Superior temporal gyrus (tissue), 1 donor: ENCODE results near the gene TBC1D22A.

ENCODE experiments used
- DNase-seq: peaks from one replicate; pipeline ENCODE4 v3.0.0-alpha.2; 2016; ENCODE audit errors: extremely low spot score

The TBC1D22A gene

DNA sequence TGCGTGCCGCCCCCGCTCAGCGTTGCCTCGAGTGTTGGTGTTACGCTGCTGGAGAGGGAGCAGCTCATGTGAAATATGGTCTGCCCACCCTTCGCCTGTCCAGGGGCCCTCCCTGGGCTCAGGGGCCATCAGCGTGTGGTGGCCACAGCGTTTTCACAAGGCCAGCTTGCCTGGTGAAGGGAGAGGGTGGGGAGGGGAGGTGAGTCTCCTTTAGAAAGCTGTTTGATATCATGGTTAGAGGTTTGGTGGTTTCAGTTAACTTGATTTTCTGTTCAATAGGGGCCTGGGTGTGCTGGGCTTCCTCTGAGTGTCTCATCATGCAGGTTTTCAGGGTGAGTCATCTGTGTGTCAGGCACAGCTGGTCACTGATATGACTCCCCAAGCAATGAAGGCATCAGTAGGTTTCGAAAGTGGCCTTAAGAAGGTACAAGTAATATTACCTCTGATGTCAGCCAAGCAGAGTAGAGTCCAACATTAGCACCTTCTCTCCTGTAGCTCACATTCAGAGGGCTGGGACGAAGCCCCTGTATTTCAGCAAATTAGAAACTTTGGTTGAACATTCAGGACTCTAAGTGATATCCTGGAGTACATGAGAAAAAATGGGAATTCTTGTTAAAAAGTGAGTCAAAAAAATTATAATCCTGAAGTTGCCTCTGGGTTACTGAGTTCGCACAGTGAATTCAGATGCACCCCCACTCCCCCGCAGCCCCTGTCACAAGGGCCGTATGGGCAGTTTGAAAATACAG lies 172.5 kb downstream of the TBC1D22A start:
- DNase-seq, result no peak

DNA sequence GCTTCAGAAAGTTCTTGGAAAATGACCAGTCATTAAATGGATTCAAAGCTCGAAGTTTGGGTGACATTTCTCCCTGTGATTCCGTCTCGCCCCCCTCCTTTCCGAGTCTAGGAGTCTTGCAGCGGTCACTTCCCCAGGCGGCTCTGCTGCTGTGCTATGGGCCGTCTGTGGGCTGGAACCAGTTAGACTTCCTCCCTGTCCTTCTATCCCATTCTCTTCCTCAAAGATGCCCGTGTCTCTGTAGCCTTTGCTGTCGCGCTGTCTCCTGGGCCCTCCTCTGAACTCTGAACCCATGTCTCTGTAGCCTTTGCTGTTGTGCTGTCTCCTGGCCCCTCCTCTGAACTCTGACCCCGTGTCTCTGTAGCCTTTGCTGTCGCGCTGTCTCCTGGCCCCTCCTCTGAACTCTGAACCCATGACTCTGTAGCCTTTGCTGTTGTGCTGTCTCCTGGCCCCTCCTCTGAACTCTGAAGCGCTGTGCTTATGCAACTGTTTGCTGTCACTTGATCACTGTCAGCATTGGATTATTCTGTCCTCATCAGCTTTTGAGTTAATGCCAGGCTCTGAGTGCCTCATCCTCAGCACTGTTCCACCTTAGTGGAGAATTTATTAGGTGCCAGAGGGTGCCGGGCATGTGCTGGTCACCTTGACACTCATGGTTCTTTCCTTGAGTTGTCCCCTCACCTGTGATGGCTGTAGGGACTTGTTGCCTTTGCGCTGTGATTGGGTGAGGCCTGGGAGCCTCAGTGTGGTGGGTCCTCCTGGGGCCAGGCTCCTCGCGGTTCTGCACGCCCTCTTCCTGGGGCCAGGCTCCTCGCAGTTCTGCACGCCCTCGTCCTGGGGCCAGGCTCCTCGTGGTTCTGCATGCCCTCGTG lies 173.3 kb downstream of the TBC1D22A start:
- no peak for DNase-seq

DNA sequence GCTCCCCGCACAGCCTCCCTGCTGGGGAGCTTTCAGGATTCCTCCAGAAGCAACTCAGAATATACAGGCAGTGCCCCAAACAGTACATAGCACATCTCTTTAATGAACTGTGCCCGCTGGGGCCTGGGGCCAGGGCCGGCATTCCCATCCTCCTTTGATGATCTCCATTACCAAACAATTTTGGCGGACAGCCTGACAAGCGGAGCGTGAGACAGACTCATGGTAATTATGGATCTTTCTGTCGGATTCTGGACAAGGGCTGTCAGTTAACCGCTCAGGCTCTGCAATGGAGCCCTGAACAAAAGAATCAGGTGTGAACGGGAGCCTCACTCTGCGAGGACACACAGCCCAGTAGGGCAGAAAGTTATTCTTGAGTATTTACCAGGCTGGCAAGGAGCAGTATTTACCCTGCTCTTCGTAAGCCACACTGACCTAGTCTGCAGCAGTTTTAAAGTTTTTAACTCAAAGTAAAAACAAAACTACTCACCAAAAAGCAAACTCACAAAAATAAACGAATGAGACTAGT lies 174.0 kb downstream of the TBC1D22A start:
- peak; percentile 20 for DNase-seq

DNA sequence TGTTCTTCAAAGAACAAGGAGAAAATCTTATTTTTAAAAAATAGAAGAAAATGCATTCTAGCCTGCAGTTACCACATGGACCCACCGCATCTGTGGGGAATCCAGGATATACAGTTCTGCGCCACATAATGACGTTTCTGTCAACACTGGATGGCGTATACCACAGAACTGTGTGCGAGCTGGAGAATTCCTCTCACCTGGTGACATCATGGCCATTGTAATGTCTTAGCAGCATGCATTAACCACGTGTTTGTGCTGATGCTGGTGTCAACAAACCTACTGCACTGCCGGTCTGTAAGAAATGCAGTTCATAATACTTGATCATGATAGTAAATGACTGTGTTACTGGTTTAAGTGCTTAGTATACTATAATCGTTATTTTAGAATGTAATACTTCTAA lies 174.7 kb downstream of the TBC1D22A start:
- DNase-seq, result no peak

DNA sequence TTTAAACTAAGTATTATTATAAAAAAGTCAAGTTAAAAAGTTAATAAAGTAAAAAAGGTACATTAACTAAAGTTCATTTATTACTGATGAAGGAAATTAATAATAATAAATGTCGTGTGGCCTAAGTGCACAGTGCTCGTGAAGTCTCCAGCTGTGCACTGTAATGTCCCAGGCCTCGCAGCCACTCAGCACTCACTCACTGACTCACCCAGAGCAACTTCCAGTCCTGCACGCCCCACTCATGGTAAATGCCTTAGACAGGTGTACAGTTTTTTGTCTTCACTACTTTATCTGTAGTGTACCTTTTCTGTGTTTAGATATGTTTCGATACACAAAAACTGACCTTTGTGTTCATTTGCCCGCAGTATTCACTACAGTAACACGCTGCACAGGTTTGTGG lies 175.5 kb downstream of the TBC1D22A start:
- no peak for DNase-seq

DNA sequence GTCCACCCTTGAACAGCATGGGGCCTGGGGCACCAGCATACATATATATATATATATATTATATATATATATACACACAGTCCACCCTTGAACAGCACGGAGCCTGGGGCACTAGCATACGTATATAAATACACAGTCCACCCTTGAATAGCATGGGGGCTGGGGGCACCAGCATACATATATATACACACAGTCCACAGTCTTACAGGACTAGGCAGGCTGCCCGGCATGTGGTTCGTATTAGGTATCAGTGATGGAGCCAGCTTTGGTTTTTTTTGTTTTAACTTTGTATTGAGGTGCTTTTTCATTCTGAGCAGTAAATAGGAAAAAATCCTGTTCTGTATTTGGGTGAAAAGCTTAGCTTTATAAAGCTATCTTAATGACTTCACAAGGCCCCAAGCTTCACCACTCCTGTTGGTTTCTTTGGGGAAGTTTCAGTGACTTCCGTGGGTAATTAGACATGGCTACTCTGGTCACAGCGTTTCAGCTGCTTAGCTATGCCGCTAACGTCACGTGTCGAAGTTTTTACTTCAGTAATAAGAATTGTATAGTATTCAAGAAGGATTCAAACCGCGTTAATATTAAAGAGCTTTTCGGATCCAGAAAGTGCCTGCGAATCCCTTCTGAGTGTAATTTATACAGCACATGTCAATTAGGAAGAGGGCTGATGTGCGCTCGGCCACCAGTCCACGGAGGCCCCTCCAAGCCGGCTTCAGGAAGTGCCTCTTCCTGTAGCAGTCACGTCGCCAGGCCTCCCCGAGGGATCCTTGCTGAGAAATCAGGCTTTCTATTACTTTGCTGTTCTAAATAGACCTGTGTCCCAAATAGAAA lies 179.7 kb downstream of the TBC1D22A start:
- DNase-seq, result no peak

DNA sequence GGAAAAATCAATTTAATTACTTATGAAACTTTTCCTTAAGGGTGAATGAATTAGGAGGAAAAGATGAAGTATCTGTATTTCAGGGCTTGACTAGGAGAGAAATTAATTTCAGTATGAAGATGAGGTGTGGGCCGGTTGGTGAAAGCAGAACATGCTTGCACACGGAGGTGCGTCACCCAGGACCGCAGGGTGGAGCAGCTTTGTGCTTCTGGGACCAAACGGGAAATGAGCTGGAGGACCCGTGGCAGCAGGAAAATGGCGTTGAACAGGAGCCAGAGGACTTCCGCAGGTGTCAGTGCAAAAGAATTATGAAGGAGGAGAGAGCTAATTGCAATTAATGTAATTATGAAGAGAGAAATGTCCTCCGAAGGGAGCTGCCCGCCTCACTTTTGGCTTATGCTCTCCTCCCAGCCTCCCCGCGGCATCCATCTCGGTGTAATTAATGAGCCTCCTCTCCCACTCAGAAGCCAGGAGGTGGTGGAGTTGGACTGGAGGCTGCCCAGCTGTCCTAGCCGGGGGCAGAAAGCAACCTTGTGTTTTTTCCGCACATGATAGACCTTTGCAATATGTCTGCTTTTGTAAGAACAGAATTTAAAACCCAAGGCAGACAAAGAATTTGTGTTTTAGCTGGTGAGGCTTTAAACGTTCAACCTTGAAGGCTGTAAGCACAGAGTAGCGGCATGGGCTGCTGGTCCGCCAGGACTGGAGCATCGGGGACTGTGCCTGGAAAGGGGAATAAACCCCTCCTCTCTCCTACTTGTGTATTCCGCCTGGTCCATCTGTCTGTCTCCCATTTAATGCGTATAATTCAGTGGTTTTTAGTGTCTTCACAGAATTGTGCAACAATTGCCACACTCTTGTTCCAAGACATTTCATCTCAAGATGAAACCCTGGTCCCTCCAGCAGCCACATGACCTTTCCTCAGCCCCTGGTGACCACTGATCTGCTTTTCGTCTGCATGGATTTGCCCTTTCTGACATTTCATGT lies 180.6 kb downstream of the TBC1D22A start:
- DNase-seq, result no peak

DNA sequence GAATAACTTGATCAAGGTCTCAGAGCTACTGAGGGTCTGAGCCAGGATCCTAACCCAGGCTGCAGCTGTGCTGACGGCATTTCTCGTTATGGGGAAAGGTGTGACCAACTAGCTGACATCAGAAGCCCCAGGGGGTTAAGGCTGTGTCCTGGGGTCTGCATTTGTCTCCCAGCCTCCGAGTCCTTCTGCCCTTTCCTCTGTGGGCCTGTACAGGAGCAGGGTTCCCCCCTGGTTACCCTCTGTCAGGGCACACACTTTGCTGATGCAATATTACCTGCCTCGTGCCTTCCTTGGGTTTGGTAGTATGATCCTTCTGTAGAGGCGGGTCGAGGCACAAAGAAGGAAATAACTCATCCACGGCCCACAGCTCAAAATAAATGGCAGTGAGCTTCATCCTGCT lies 183.0 kb downstream of the TBC1D22A start:
- no peak for DNase-seq

DNA sequence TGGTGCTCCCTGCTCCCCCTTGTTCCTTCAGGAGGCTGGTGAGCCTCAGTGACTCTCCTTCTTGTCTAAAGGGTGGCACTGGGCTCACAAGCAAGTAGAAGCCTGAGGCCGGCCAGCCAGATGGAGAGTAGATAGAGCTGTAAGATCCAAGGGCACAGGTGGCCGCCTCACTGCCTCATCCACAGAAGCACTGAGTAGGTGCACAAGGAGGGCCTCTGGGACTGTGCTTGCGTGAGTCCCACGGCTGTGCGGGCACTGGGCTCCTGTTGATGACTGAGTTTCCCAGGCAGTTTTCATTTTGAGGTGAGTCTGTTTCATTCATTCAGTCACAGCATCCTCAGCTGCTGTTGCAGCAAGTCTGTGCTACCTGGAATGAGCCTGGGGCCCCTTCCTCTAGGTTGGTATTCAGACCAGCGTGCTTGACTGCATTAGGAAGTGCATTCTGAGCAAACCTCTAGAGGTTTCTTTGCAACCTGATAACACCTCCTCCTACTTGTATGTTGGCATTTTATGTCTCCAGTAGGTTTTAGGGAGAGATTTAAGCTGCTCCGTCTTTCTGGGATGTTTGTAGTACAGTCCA lies 184.0 kb downstream of the TBC1D22A start:
- DNase-seq, result no peak

DNA sequence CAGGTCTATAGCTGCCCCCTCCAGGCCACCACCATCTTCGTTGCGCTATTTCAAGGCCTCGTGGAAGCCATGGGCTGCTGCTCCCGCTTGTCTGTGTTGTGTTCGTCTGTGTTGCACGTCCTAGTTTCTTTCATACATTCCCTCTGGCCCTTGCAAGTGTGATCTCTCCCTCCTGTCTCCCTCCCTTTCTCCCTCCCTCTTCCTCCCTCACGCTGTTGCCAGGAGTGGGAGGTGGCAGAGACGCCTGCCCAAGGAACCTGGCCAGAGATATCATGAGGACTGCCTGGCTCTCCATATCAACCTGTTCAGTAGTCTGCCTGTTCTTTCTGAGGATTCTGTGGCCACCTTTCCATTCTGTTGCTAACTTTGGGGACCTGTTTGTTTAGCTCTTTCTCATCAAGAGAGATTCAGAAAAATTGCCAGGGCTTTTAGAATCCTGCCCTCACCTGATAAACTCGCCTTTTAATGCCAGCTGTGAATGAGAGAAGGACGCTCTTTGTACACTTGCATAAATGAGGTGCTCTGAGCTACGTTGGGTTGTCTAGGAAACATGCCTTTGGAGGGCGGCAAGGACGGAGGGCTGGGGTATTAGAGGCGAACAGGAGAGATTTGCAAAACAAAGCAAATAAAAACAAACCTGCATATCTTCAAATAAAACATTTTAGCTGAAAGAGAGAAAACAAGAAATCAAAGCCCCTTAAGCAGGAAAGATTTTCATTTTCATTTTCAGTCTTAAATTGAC lies 185.2 kb downstream of the TBC1D22A start:
- DNase-seq, result no peak

DNA sequence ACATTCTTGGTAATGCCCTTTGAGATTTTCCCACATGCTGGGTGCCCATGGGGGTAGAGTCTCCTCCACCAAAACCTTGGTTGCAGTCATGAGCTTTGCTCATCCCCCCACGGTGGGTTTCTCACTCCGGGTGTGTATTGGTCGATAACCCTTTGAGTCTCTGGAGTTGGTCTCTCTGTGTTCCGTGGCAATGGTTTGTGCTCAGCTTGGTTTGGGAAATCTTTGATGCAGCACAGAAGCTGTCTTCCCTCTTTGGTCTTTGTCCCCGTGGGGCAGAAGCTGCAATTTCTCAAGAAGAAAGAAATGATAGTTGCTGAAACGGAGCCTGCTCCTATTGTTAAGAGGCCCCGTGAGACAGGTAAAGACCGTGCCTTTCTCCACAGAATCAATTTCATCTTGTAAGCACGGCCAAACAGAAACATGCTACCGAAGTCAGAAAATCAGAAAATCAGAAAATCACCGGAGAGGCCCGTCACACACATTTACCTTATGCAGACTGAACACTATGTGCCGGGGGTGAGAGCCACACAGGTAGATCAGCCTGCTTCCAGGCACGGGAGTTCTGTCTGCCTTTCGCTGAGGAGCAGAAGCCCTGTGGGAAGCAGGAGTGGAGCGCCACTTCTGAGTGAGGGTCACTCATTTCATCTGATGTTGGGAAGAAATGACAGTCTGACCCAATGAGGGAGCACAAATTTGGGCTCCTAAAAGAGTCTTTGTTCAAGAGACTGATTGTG lies 186.1 kb downstream of the TBC1D22A start:
- no peak for DNase-seq

DNA sequence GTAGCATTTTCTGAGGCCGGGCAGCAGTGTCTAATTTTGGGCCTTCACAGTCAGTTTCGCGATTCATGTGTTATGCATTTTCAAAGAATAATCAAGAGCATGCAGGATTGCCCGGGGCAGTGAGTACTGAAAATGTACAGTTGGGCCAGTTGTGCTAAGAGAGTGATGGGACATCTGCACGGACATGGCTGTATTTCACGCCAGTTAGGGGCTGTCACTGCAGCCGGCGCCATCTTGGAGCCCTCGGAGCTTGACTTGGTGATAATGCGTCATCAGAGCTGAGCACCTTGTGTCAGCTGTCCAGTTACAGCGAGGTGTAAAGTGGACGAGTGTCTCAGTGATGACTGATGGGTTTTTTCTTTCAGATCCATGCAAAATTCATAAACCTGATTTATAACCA lies 188.9 kb downstream of the TBC1D22A start:
- DNase-seq, result no peak

DNA sequence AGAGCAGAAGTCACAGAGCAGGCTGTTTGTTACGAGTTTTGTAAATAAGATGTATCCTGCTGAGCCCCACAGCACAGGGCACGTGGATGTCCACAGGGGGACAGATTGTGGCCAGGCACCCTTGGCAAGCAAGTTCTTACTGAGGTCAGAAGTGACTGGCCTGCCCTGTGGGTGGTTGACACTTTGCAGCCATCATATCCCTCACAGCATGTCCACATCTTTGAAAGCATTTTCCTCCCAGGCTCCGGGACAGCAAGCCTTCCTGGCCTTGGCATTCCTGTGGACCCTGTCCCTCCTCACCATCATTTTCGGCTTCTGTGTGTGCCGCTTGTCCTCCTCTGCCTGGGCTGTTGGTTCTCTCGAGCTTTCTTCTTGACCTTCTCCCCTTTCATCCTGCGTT lies 189.5 kb downstream of the TBC1D22A start:
- DNase-seq, result no peak

DNA sequence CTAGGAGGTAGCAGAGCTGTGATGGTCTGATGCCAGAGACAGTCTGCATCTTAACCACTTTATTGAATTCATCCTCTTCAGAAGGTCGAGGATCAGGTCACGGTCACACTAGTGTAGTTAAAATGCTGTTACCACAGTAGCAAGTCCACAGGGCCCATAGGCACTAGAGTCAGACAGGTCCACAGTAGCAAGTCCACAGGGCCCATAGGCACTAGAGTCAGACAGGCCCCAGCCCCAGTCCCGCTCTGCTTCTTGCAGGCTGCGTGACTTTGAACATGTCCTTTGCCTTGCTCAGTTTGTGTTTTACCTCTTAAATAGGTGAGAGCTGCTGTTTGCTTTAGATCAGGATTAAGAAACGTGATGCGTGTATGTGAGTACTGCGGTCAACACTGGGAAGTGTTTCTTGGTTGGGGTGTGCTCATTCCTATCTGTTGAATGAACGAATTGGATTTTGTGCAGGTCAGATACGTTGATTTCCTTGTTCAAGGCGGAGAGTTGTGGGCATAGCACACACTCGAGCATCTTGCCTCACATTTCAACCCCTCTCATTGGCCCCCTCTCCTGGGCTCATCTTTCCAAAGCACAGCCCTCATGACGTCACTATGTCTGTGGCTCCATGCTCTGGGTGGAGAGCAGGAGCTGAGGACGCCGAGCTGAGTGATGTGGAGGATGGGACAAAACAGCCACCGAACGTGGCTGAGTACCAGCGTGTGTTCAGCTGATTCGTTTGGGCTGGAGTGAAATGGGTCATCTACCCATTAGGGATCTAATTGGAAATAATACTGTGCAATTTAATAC lies 191.7 kb downstream of the TBC1D22A start:
- DNase-seq, result no peak

DNA sequence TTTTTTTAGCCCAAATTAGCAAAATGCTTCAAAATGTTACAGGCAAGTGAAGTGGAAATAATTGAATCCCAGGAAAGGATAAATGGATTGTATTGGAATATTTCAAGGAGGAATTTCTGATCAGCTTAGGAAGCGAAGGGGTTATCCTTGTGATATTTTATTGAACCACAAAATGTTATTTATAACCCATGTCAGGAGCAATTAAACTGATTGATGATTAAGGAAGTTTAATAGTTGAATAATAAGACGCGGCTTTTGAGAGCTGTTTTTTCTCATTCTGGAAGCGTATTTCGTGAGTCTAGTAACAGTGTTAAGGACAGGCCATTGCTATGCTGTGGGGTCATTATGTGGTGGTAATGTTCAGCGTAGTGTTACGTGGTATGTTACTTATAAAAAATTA lies 192.3 kb downstream of the TBC1D22A start:
- DNase-seq, result no peak

DNA sequence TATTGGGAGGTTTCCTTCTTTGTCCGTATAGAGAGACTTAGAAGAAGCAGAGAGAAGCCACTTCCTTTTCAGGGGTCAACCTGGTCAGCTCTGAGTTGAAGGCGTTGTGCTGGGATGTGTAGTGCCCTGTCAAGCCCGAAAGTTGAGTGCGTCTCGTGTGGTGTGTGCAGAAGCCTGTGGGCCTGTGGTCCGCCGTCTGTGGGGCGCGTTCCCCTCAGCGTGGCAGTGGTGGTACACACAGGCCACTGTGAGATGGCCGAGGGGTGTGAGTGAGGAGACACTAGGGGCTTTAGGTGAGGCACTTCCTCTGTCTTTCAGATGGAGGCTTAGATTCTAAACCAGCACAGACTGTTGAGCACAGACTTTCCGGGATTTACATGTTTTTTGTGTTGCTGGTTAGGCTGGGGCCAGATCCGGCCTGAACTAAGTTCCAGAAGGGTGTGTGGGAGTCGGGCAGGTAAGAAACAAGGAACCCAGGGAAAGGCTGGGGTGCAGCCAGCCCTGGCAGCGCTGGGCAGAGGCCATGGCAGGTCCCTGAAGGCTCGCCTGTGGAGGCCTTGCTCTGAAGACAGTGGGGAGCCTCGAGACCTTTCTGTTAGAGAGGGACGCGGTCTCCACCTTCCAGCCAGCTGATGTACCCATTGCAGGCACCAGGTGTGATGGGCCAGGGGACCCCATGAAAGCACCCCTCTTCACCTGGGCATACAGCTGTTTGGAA lies 194.2 kb downstream of the TBC1D22A start:
- no peak for DNase-seq

DNA sequence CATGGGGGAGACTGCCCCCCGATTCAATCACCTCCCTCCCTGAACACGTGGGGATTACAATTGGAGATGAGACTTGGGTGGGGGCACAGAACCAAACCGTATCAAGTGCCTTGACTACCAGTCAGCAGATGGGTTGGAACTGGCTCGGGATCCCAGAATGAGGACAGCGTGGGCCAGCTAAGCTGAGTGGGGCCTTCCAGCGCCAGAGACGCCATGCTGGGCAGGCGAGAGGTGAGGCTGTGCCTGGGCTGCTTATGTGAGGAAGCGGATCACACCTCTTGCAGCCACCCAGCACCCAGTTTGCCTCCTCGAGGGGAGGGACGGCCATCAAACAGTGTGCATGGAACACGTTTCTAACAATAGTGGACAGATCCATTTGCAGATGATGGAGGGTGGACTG lies 195.1 kb downstream of the TBC1D22A start:
- no peak for DNase-seq

DNA sequence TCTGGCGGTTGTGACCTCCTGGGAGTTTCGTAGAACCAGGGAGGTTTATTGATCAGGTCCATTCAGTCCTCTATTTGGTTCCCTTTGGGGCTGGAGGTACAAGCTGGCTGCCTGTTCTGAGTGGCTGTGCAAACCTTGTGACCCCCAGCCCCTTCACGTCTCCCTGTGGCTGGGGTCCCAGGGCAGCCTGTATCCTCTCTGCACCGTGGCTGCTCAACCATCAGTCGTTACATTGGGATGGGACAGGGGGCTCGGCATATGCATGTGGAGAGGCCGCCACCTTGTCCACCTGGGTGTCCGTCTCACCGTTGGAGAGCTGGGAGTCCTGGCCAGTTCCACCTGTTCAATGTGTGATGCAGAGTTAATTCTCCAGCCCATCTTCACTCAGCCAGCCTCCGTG lies 195.7 kb downstream of the TBC1D22A start:
- no peak for DNase-seq
